CD14-positive monocyte (primary cell): ENCODE results near the gene MED9. TPM values are rescaled to one million over a fixed set of nuclear protein-coding genes. Genes with fewer than 3 reads are reported as not detected.

ENCODE experiments used
- DNase-seq, 3 donors: peaks; one replicate each; pipeline ENCODE4 v3.0.0-alpha.2; 2011 to 2022
- H2AFZ ChIP-seq: 2 replicates; pipeline ENCODE4 v1.6.0; 2012; ENCODE audit warnings: mild to moderate bottlenecking, low read depth, low read length, inconsistent platforms; ENCODE audit not compliant: insufficient read depth, poor library complexity, severe bottlenecking
- H3K27ac ChIP-seq, 2 donors: 1 replicate in 1 of 2; 2 replicates in 1 of 2; pipeline ENCODE4 v1.5.1; 2012 to 2013; ENCODE audit warnings: low read length in 2 of 2, control low read depth in 1 of 2, inconsistent platforms in 1 of 2, low read depth in 1 of 2, mild to moderate bottlenecking in 1 of 2
- H3K27me3 ChIP-seq, 2 donors: one replicate each; pipeline versions ENCODE4 v1.6.0 to v1.6.1; 2011 to 2013; ENCODE audit warnings: low read length in 2 of 2; ENCODE audit not compliant: control insufficient read depth in 2 of 2, insufficient read depth in 2 of 2
- H3K36me3 ChIP-seq, 2 donors: replicated peaks in 1 of 2; 1 replicate in 1 of 2; 2 replicates in 1 of 2; pipeline versions ENCODE4 v1.5.1 to v1.6.1; 2012 to 2013; ENCODE audit warnings: low read length in 2 of 2, control low read depth in 1 of 2, inconsistent platforms in 1 of 2, mild to moderate bottlenecking in 1 of 2; ENCODE audit not compliant: insufficient read depth in 2 of 2, control insufficient read depth in 1 of 2
- H3K4me1 ChIP-seq, 2 donors: 1 replicate in 1 of 2; 2 replicates in 1 of 2; pipeline versions ENCODE4 v1.5.1 to v1.6.1; 2012 to 2013; ENCODE audit warnings: low read length in 2 of 2, control low read depth in 1 of 2, inconsistent platforms in 1 of 2, mild to moderate bottlenecking in 1 of 2, moderate library complexity in 1 of 2; ENCODE audit not compliant: insufficient read depth in 2 of 2, control insufficient read depth in 1 of 2
- H3K4me2 ChIP-seq: replicated peaks from 2 replicates; pipeline ENCODE3; 2012; ENCODE audit warnings: low read length, moderate library complexity, mild to moderate bottlenecking; ENCODE audit not compliant: poor library complexity, severe bottlenecking; ENCODE audit errors: extremely low read depth
- H3K4me3 ChIP-seq, 3 experiments: fragments of 200-600 bp in 1 of 3; sonication (generic) in 1 of 3; replicated peaks in 1 of 3; 1 replicate in 2 of 3; 2 replicates in 1 of 3; pipeline ENCODE4 v1.5.1; 2011 to 2013; ENCODE audit warnings: low read length in 3 of 3, mild to moderate bottlenecking in 3 of 3, control low read depth in 2 of 3, low read depth in 2 of 3, inconsistent platforms in 1 of 3, moderate library complexity in 1 of 3
- H3K79me2 ChIP-seq: 2 replicates; pipeline ENCODE4 v1.6.0; 2012; ENCODE audit warnings: mild to moderate bottlenecking, control low read depth, inconsistent platforms, low read length, moderate library complexity; ENCODE audit not compliant: insufficient read depth
- H3K9ac ChIP-seq: 2 replicates; pipeline ENCODE4 v1.6.0; 2017; ENCODE audit warnings: low read length, mild to moderate bottlenecking; ENCODE audit not compliant: insufficient read depth, poor library complexity, severe bottlenecking
- H3K9me3 ChIP-seq, 2 donors: replicated peaks in 1 of 2; 1 replicate in 1 of 2; 2 replicates in 1 of 2; pipeline versions ENCODE4 v1.5.1 to v1.6.1; 2012 to 2013; ENCODE audit warnings: low read length in 2 of 2, control low read depth in 1 of 2; ENCODE audit not compliant: control insufficient read depth in 1 of 2, insufficient read depth in 1 of 2
- H4K20me1 ChIP-seq: 2 replicates; pipeline ENCODE4 v1.6.0; 2012; ENCODE audit warnings: mild to moderate bottlenecking, low read length, control low read depth, moderate library complexity; ENCODE audit not compliant: insufficient read depth
- H3K27ac Mint-ChIP-seq, 7 donors: one replicate each; pipeline ENCODE4 v1.8.0; 2020; ENCODE audit warnings: mild to moderate bottlenecking in 7 of 7, mixed read lengths in 7 of 7, moderate library complexity in 6 of 7, inconsistent platforms in 2 of 7
- H3K27me3 Mint-ChIP-seq, 3 donors: one replicate each; pipeline ENCODE4 v1.8.0; 2021 to 2022; ENCODE audit warnings: low read depth in 3 of 3, mild to moderate bottlenecking in 3 of 3, mixed read lengths in 3 of 3, moderate library complexity in 3 of 3, inconsistent platforms in 1 of 3
- H3K36me3 Mint-ChIP-seq, 2 donors: one replicate each; pipeline ENCODE4 v1.8.0; 2020; ENCODE audit warnings: mixed read lengths in 2 of 2, inconsistent platforms in 1 of 2, mild to moderate bottlenecking in 1 of 2
- H3K4me1 Mint-ChIP-seq: one replicate; pipeline ENCODE4 v1.8.0; 2020; ENCODE audit warnings: mild to moderate bottlenecking, mixed read lengths
- H3K4me3 Mint-ChIP-seq, 2 donors: one replicate each; pipeline ENCODE4 v1.8.0; 2020; ENCODE audit warnings: mild to moderate bottlenecking in 2 of 2, mixed read lengths in 2 of 2, moderate library complexity in 1 of 2
- H3K9me3 Mint-ChIP-seq, 7 donors: one replicate each; pipeline ENCODE4 v1.8.0; 2020 to 2022; ENCODE audit warnings: mixed read lengths in 7 of 7, mild to moderate bottlenecking in 6 of 7, moderate library complexity in 6 of 7, inconsistent platforms in 2 of 7
- CTCF ChIP-seq: fragments of 200-600 bp; IDR thresholded peaks from one replicate; pipeline ENCODE4 v1.8.0; 2022; ENCODE audit warnings: antibody characterized with exemption, mild to moderate bottlenecking
- WGBS: methylation state at CpG from one replicate; pipeline ENCODE4 v1.1.5; 2013; ENCODE audit warnings: missing lambda C conversion rate; ENCODE audit not compliant: insufficient coverage; 5-methylcytosine and 5-hydroxymethylcytosine counted together
- intact Hi-C, 2 donors: fragments of 100-400 bp; cut with micrococcal nuclease; formaldehyde crosslinking; loops; one replicate each; pipeline versions ENCODE4 v1.15.0 to v1.15.1; 2023
- polyA plus RNA-seq, 3 donors: library from polyadenylated mRNA; depleted of rRNA in 1 of 3; unstranded in 2 of 3; stranded (reverse) in 1 of 3; fragments of 300-500 nt in 2 of 3; fragments of >200 nt in 1 of 3; fragmentation: Illumina TruSeq in 2 of 3; gene quantifications; 1 replicate in 2 of 3; 2 replicates in 1 of 3; pipeline ENCODE4 v1.2.3, GENCODE V29; 2012 to 2021

MED9 gene
- polyA plus RNA-seq, 3 donors, result 5.6 to 6.9 (median 6.1) TPM

- peaks cover 5% of the 10 kb centered on the region for H3K4me1 Mint-ChIP-seq
- H3K9me3 ChIP-seq, result no peaks in the 10 kb centered on the region
- peaks cover 0 to 1% (median 0%) of the 10 kb centered on the region in 3 donors for H3K27me3 Mint-ChIP-seq
- H3K36me3 ChIP-seq, result no peaks in the 10 kb centered on the region
- no peaks in the 10 kb centered on the region for H3K9me3 Mint-ChIP-seq
- H2AFZ ChIP-seq, result no peak overlapping the region
- WGBS, result 91% methylated on average over 7 of the region's 10 CpGs
- no peak overlapping the region for H3K4me3 Mint-ChIP-seq
- H3K27ac ChIP-seq, result no peak overlapping the region
- H3K9ac ChIP-seq, result no peak overlapping the region
- H3K4me3 ChIP-seq, result no peak overlapping the region
- H3K27ac Mint-ChIP-seq, result peak overlapping the region in 1 of 7 donors; percentile 60
- DNase-seq, result no peak
- no peak overlapping the region for H3K4me2 ChIP-seq
- H4K20me1 ChIP-seq, result no peaks in the 10 kb centered on the region
- no peaks in the 10 kb centered on the region for H3K79me2 ChIP-seq
- no peak for TF ChIP-seq CTCF
- no peaks in the 10 kb centered on the region for H3K36me3 Mint-ChIP-seq
- intact Hi-C loops, result no loop called here
- no peaks in the 10 kb centered on the region for H3K27me3 ChIP-seq
- H3K4me1 ChIP-seq, result peaks cover 0 to 8% of the 10 kb centered on the region in 2 donors
Observed at GRCh38 chr17:17539591-17539990, 62.8 kb downstream of the MED9 start.

- H3K36me3 Mint-ChIP-seq, result no peaks in the 10 kb centered on the region
- Histone ChIP-seq H2AFZ (no peak overlapping the region), H3K36me3 (no peaks in the 10 kb centered on the region), H3K27me3 (no peaks in the 10 kb centered on the region), H3K4me1 (peaks cover 0 to 8% of the 10 kb centered on the region in 2 donors), H3K9me3 (no peaks in the 10 kb centered on the region), H4K20me1 (no peaks in the 10 kb centered on the region), H3K9ac (no peak overlapping the region), H3K4me3 (no peak overlapping the region), H3K27ac (no peak overlapping the region), H3K4me2 (no peak overlapping the region), H3K79me2 (no peaks in the 10 kb centered on the region)
- no peak for TF ChIP-seq CTCF
- H3K9me3 Mint-ChIP-seq, result no peaks in the 10 kb centered on the region
- no peak for DNase-seq
- no peak overlapping the region for H3K4me3 Mint-ChIP-seq
- intact Hi-C loops, result no loop called here
- peaks cover 0 to 1% (median 0%) of the 10 kb centered on the region in 3 donors for H3K27me3 Mint-ChIP-seq
- WGBS, result 87% methylated on average over 11 of the region's 15 CpGs
- peak overlapping the region in 1 of 7 donors; percentile 65 for H3K27ac Mint-ChIP-seq
- peaks cover 5% of the 10 kb centered on the region for H3K4me1 Mint-ChIP-seq
Observed at GRCh38 chr17:17540278-17540906, 63.6 kb downstream of the MED9 start.
